Measurements from ENCODE around the gene DMD.

DNA sequence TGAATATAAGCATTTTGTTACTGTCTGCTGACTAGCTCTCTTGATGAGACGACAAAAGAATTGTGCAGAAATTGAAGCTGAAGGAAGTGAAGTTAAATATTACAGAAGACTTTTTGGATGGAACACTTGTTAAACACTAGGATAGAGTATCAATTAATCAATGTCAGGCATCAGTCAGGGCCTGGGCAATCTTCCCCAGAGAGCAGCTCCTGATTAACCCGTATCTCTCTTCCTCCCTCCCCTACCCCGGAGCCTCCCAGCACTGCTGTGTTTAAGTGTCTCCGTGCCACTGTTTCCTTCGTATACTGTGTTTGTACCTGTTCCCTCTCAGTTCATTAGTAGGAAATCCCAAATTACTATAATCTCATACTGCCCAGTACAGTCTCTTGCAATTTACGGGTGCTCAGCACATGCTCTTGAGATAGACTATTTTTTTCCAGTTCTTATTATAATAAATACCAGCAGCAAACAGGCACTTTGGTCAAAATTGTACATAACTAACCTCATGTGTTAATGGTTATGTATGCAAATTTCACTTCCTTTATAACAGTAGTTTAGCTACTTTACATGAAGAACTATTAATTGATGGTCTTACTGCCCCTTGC is 1373.8 kb downstream of the DMD start:
- TF ChIP-seq POLR2A (IDR thresholded peaks at IDR 0.05; ENCODE audit: low read depth, low read length) (no peak), TAF1 (IDR thresholded peaks at IDR 0.05; ENCODE audit: borderline replicate concordance, low read depth, low read length) (no peak), POLR2AphosphoS5 (IDR thresholded peaks at IDR 0.05; ENCODE audit: low read depth, low read length) (no peak)
